Measurements from ENCODE around the gene DIP2B. TPM values are rescaled to one million over a fixed set of nuclear protein-coding genes. Genes with fewer than 3 reads are reported as not detected.
A peak's percentile ranks its signal among the peaks of the same experiment; 100 is the strongest.

DIP2B gene
- total RNA-seq, 1 experiment from 2014 or later = 26.1 TPM

- Mint-ChIP-seq H3K27ac (no peak overlapping the region), H3K36me3 (no peaks in the 10 kb centered on the region), H3K9me3 (no peaks in the 10 kb centered on the region), H3K27me3 (ENCODE audit: low read depth) (no peaks in the 10 kb centered on the region), H3K4me1 (peaks cover 31% of the 10 kb centered on the region), H3K4me3 (peak overlapping the region; percentile 88)
- DNase-seq (ENCODE audit: low spot score) (no peak), ATAC-seq (no peak)
- ChIA-PET POLR2A (no interaction called here), CTCF (interaction anchor here (1.4 to 3.5 kb wide), 2 partner anchors 131 to 258 kb away, joined by 6 to 17 read pairs; no protein-coding TSS in a partner anchor)
- TF ChIP-seq ZNF512 (CRISPR knock-in tag; IDR thresholded peaks at IDR 0.05; ENCODE audit: borderline replicate concordance) = no peak
- no peak for TF ChIP-seq OVOL2 (CRISPR knock-in tag; IDR thresholded peaks at IDR 0.05; ENCODE audit: borderline replicate concordance)
- TF ChIP-seq E2F1 (CRISPR knock-in tag; IDR thresholded peaks at IDR 0.05) = no peak
- TF ChIP-seq TCF7 (CRISPR knock-in tag; IDR thresholded peaks at IDR 0.05; ENCODE audit: low read depth) = no peak
- TF ChIP-seq FOXJ3 (CRISPR knock-in tag; IDR thresholded peaks at IDR 0.05; ENCODE audit: borderline replicate concordance) = no peak
- TF ChIP-seq MLX (CRISPR knock-in tag; IDR thresholded peaks at IDR 0.05) = no peak
- no peak for TF ChIP-seq KAT7 (CRISPR knock-in tag; IDR thresholded peaks at IDR 0.05; ENCODE audit: borderline replicate concordance)
- no peak for TF ChIP-seq PRDM15 (CRISPR knock-in tag; IDR thresholded peaks at IDR 0.05)
- TF ChIP-seq CBFB (CRISPR knock-in tag; IDR thresholded peaks at IDR 0.05; ENCODE audit: low read depth) = no peak
- no peak for TF ChIP-seq NFATC4 (CRISPR knock-in tag; IDR thresholded peaks at IDR 0.05)
- TF ChIP-seq ELF4 (CRISPR knock-in tag; IDR thresholded peaks at IDR 0.05; ENCODE audit: low read depth) = no peak
- no peak for TF ChIP-seq GTF2I (CRISPR knock-in tag; conservative IDR thresholded peaks at IDR 0.05)
- TF ChIP-seq ZNF281 (CRISPR knock-in tag; IDR thresholded peaks at IDR 0.05) = no peak
These were observed 2.1 kb downstream of the DIP2B start for GRCh38 chr12:50506753-50507473.

- Mint-ChIP-seq H3K27me3 (ENCODE audit: low read depth) (no peaks in the 10 kb centered on the region), H3K4me1 (peaks cover 31% of the 10 kb centered on the region), H3K9me3 (no peaks in the 10 kb centered on the region), H3K27ac (no peak overlapping the region), H3K36me3 (no peaks in the 10 kb centered on the region), H3K4me3 (no peak overlapping the region)
- TF ChIP-seq CREB1 (CRISPR knock-in tag; IDR thresholded peaks at IDR 0.05) (no peak), NR2C2 (CRISPR knock-in tag; IDR thresholded peaks at IDR 0.05) (no peak), TEAD1 (CRISPR knock-in tag; IDR thresholded peaks at IDR 0.05) (no peak), ZMAT4 (CRISPR knock-in tag; IDR thresholded peaks at IDR 0.05) (no peak), USF1 (CRISPR knock-in tag; IDR thresholded peaks at IDR 0.05) (no peak), CBFB (CRISPR knock-in tag; IDR thresholded peaks at IDR 0.05; ENCODE audit: low read depth) (no peak)
- POLR2A ChIA-PET = interaction anchor here (0.7 kb wide), 1 partner anchor 91 kb away, joined by 3 read pairs; no protein-coding TSS in a partner anchor
- ATAC-seq (no peak), DNase-seq (ENCODE audit: low spot score) (no peak)
- CTCF ChIA-PET = interaction anchor here (1.0 to 3.5 kb wide), 4 partner anchors 93 to 258 kb away, joined by 3 to 17 read pairs (median 5); no protein-coding TSS in a partner anchor
These were observed 2.7 kb downstream of the DIP2B start for GRCh38 chr12:50507474-50507838.
